Mesenchymal stem cell (in vitro differentiated cells and primary cell): ENCODE data around the gene SUSD4.

ENCODE experiments used
- DNase-seq: peaks from one replicate; pipeline ENCODE4 v3.0.0-alpha.2; 2013
- H2AFZ ChIP-seq: one replicate; pipeline ENCODE4 v1.6.1; 2013; ENCODE audit warnings: low read depth, mild to moderate bottlenecking, control low read depth, inconsistent platforms, low read length, moderate library complexity
- H2AK5ac ChIP-seq: 2 replicates; pipeline ENCODE4 v1.6.1; 2013; ENCODE audit warnings: low read length, moderate library complexity, mild to moderate bottlenecking, inconsistent platforms; ENCODE audit not compliant: severe bottlenecking
- H2BK120ac ChIP-seq: one replicate; pipeline ENCODE4 v1.6.1; 2013; ENCODE audit warnings: low read depth, mild to moderate bottlenecking, inconsistent platforms, low read length, moderate library complexity
- H2BK12ac ChIP-seq, 2 experiments: one replicate each; pipeline ENCODE4 v1.6.1; 2013; ENCODE audit warnings: inconsistent platforms in 2 of 2, low read length in 2 of 2, mild to moderate bottlenecking in 2 of 2, moderate library complexity in 2 of 2, control low read depth in 1 of 2
- H2BK15ac ChIP-seq: one replicate; pipeline ENCODE4 v1.6.1; 2013; ENCODE audit warnings: mild to moderate bottlenecking, low read depth, inconsistent platforms; ENCODE audit not compliant: poor library complexity, severe bottlenecking
- H2BK5ac ChIP-seq: 2 replicates; pipeline ENCODE4 v1.6.1; 2013; ENCODE audit warnings: low read depth, mild to moderate bottlenecking, low read length, control low read depth, inconsistent platforms; ENCODE audit not compliant: poor library complexity, severe bottlenecking
- H3K14ac ChIP-seq, 2 experiments: one replicate each; pipeline ENCODE4 v1.6.1; 2013; ENCODE audit warnings: inconsistent platforms in 2 of 2, low read length in 2 of 2, control low read depth in 1 of 2, mild to moderate bottlenecking in 1 of 2, moderate library complexity in 1 of 2
- H3K18ac ChIP-seq, 2 experiments: one replicate each; pipeline ENCODE4 v1.6.1; 2013; ENCODE audit warnings: inconsistent platforms in 2 of 2, low read length in 2 of 2, control low read depth in 1 of 2, low read depth in 1 of 2, mild to moderate bottlenecking in 1 of 2
- H3K23ac ChIP-seq, 2 experiments: one replicate each; pipeline ENCODE4 v1.6.1; 2013; ENCODE audit warnings: inconsistent platforms in 2 of 2, low read length in 2 of 2, mild to moderate bottlenecking in 2 of 2, moderate library complexity in 2 of 2, control low read depth in 1 of 2
- H3K27ac ChIP-seq: 2 replicates; pipeline ENCODE4 v1.5.1; 2013; ENCODE audit warnings: mild to moderate bottlenecking, moderate library complexity, low read length, control low read depth, inconsistent platforms; ENCODE audit not compliant: poor library complexity, severe bottlenecking
- H3K27me3 ChIP-seq, 2 experiments: 2 replicates each; pipeline versions ENCODE4 v1.6.1 to v1.7.0; 2013; ENCODE audit warnings: low read length in 2 of 2, mild to moderate bottlenecking in 2 of 2, moderate library complexity in 2 of 2, control low read depth in 1 of 2, inconsistent platforms in 1 of 2; ENCODE audit not compliant: control insufficient read depth in 1 of 2, insufficient read depth in 1 of 2
- H3K36me3 ChIP-seq, 2 experiments: 2 replicates each; pipeline versions ENCODE4 v1.6.1 to v1.7.0; 2013; ENCODE audit warnings: low read length in 2 of 2, control low read depth in 1 of 2, inconsistent platforms in 1 of 2, low read depth in 1 of 2, mild to moderate bottlenecking in 1 of 2; ENCODE audit not compliant: insufficient read depth in 2 of 2, control insufficient read depth in 1 of 2
- H3K4ac ChIP-seq, 2 experiments: one replicate each; pipeline ENCODE4 v1.6.1; 2013; ENCODE audit warnings: inconsistent platforms in 2 of 2, low read length in 2 of 2, mild to moderate bottlenecking in 2 of 2, moderate library complexity in 2 of 2, control low read depth in 1 of 2, low read depth in 1 of 2
- H3K4me1 ChIP-seq: 2 replicates; pipeline ENCODE4 v1.6.1; 2013; ENCODE audit warnings: low read depth, low read length, control low read depth; ENCODE audit not compliant: control insufficient read depth, insufficient read depth
- H3K4me2 ChIP-seq: 2 replicates; pipeline ENCODE4 v1.6.1; 2013; ENCODE audit warnings: low read length, mild to moderate bottlenecking, inconsistent platforms; ENCODE audit not compliant: poor library complexity, severe bottlenecking
- H3K4me3 ChIP-seq, 2 experiments: 2 replicates each; pipeline versions ENCODE4 v1.5.1 to v1.7.0; 2013; ENCODE audit warnings: low read length in 2 of 2, mild to moderate bottlenecking in 2 of 2, control low read depth in 1 of 2, low read depth in 1 of 2; ENCODE audit not compliant: insufficient read depth in 1 of 2
- H3K79me1 ChIP-seq: replicated peaks from 2 replicates; pipeline ENCODE4 v1.6.1; 2013; ENCODE audit warnings: mild to moderate bottlenecking, control low read depth, low read length, inconsistent platforms; ENCODE audit not compliant: poor library complexity, severe bottlenecking
- H3K9ac ChIP-seq: 2 replicates; pipeline ENCODE4 v1.7.0; 2013; ENCODE audit warnings: mild to moderate bottlenecking, low read length, moderate library complexity
- H3K9me3 ChIP-seq: 2 replicates; pipeline ENCODE4 v1.7.0; 2013; ENCODE audit warnings: mild to moderate bottlenecking, low read length; ENCODE audit not compliant: control insufficient read depth
- H4K8ac ChIP-seq: one replicate; pipeline ENCODE4 v1.6.1; 2013; ENCODE audit warnings: inconsistent platforms, mild to moderate bottlenecking, low read length, moderate library complexity
- H4K91ac ChIP-seq: one replicate; pipeline ENCODE4 v1.6.1; 2013; ENCODE audit warnings: mild to moderate bottlenecking, low read length, inconsistent platforms
- WGBS: methylation state at CpG from one replicate; pipeline ENCODE4 v1.1.7; 2013; ENCODE audit warnings: mixed read lengths; 5-methylcytosine and 5-hydroxymethylcytosine counted together

SUSD4 gene

GRCh38 chr1:223355699-223356098 is 8.3 kb downstream of the SUSD4 start:
- peaks cover 2% of the 10 kb centered on the region for H3K4me1 ChIP-seq
- H3K18ac ChIP-seq, result no peak overlapping the region
- no peak overlapping the region for H3K14ac ChIP-seq
- no peaks in the 10 kb centered on the region for H3K9me3 ChIP-seq
- H2BK12ac ChIP-seq, result no peak overlapping the region
- no peak overlapping the region for H2BK120ac ChIP-seq
- no peak overlapping the region for H3K4ac ChIP-seq
- no peak overlapping the region for H4K8ac ChIP-seq
- peaks cover 64 to 94% of the 10 kb centered on the region in 2 experiments for H3K27me3 ChIP-seq
- no peak overlapping the region for H4K91ac ChIP-seq
- H2AFZ ChIP-seq, result no peak overlapping the region
- H3K4me2 ChIP-seq, result no peak overlapping the region
- no peak overlapping the region for H3K4me3 ChIP-seq
- no peaks in the 10 kb centered on the region for H3K79me1 ChIP-seq
- H2AK5ac ChIP-seq, result no peak overlapping the region
- H2BK15ac ChIP-seq, result no peak overlapping the region
- no peak overlapping the region for H3K27ac ChIP-seq
- no peak overlapping the region for H3K23ac ChIP-seq
- no peaks in the 10 kb centered on the region for H3K36me3 ChIP-seq
- no peak overlapping the region for H3K9ac ChIP-seq
- 100% methylated on average over 1 of the region's 2 CpGs for WGBS
- no peak overlapping the region for H2BK5ac ChIP-seq
- DNase-seq, result no peak

- no peaks in the 10 kb centered on the region for H3K36me3 ChIP-seq
- WGBS, result 68% methylated on average over 5 of the region's 6 CpGs
- H3K23ac ChIP-seq, result no peak overlapping the region
- H3K9me3 ChIP-seq, result no peaks in the 10 kb centered on the region
- peaks cover 2% of the 10 kb centered on the region for H3K4me1 ChIP-seq
- no peak overlapping the region for H2AK5ac ChIP-seq
- H2BK15ac ChIP-seq, result no peak overlapping the region
- no peak overlapping the region for H3K9ac ChIP-seq
- DNase-seq, result no peak
- no peak overlapping the region for H4K91ac ChIP-seq
- H4K8ac ChIP-seq, result no peak overlapping the region
- H2BK12ac ChIP-seq, result no peak overlapping the region
- H3K18ac ChIP-seq, result no peak overlapping the region
- no peak overlapping the region for H2BK120ac ChIP-seq
- no peak overlapping the region for H3K4me3 ChIP-seq
- peaks cover 50 to 88% of the 10 kb centered on the region in 2 experiments for H3K27me3 ChIP-seq
- H3K4me2 ChIP-seq, result no peak overlapping the region
- H3K79me1 ChIP-seq, result no peaks in the 10 kb centered on the region
- no peak overlapping the region for H2AFZ ChIP-seq
- no peak overlapping the region for H3K27ac ChIP-seq
- H3K4ac ChIP-seq, result no peak overlapping the region
- no peak overlapping the region for H3K14ac ChIP-seq
- H2BK5ac ChIP-seq, result no peak overlapping the region
These were observed 10.0 kb downstream of the SUSD4 start for GRCh38 chr1:223353939-223354338.

GRCh38 chr1:223352944-223353343 is 11.0 kb downstream of the SUSD4 start:
- no peak overlapping the region for H2BK15ac ChIP-seq

GRCh38 chr1:223350361-223350908 is 13.5 kb downstream of the SUSD4 start:
- H3K4me3 ChIP-seq, result no peak overlapping the region
- H3K9ac ChIP-seq, result no peak overlapping the region
- no peak overlapping the region for H3K4ac ChIP-seq
- no peak overlapping the region for H3K18ac ChIP-seq
- no peak overlapping the region for H3K14ac ChIP-seq
- H3K9me3 ChIP-seq, result no peaks in the 10 kb centered on the region
- no peak overlapping the region for H4K91ac ChIP-seq
- H2BK12ac ChIP-seq, result no peak overlapping the region
- H3K27ac ChIP-seq, result no peak overlapping the region
- 81% methylated on average over 4 of the region's 5 CpGs for WGBS
- no peak overlapping the region for H3K4me2 ChIP-seq
- DNase-seq, result peak; percentile 50
- no peak overlapping the region for H2BK120ac ChIP-seq
- no peaks in the 10 kb centered on the region for H3K79me1 ChIP-seq
- H2BK15ac ChIP-seq, result no peak overlapping the region
- no peak overlapping the region for H3K23ac ChIP-seq
- H4K8ac ChIP-seq, result no peak overlapping the region
- H3K27me3 ChIP-seq, result peaks cover 34 to 67% of the 10 kb centered on the region in 2 experiments
- H2AK5ac ChIP-seq, result no peak overlapping the region
- no peak overlapping the region for H2BK5ac ChIP-seq
- H3K4me1 ChIP-seq, result no peaks in the 10 kb centered on the region
- no peaks in the 10 kb centered on the region for H3K36me3 ChIP-seq
- no peak overlapping the region for H2AFZ ChIP-seq

More at GRCh38 chr1:223352944-223353343, 11.0 kb downstream of the SUSD4 start:
- no peaks in the 10 kb centered on the region for H3K9me3 ChIP-seq
- peak overlapping the region in 1 of 2 experiments; percentile 90 for H3K14ac ChIP-seq
- no peak overlapping the region for H4K91ac ChIP-seq
- H3K9ac ChIP-seq, result no peak overlapping the region
- no peak overlapping the region for H4K8ac ChIP-seq
- no peaks in the 10 kb centered on the region for H3K79me1 ChIP-seq
- H3K23ac ChIP-seq, result no peak overlapping the region
- DNase-seq, result no peak
- no peak overlapping the region for H2BK5ac ChIP-seq
- no peaks in the 10 kb centered on the region for H3K36me3 ChIP-seq
- no peak overlapping the region for H2AK5ac ChIP-seq
- no peak overlapping the region for H3K18ac ChIP-seq
- H3K4ac ChIP-seq, result no peak overlapping the region
- no peak overlapping the region for H2BK12ac ChIP-seq
- H2BK120ac ChIP-seq, result no peak overlapping the region
- WGBS, result 74% methylated on average over 7 of the region's 7 CpGs
- H3K4me3 ChIP-seq, result no peak overlapping the region
- no peak overlapping the region for H3K27ac ChIP-seq
- H2AFZ ChIP-seq, result no peak overlapping the region
- no peak overlapping the region for H3K4me2 ChIP-seq
- peaks cover 41 to 80% of the 10 kb centered on the region in 2 experiments for H3K27me3 ChIP-seq
- no peaks in the 10 kb centered on the region for H3K4me1 ChIP-seq
